Spleen (tissue), 13 donors: Measurements from ENCODE around the gene LRRC52. TPM values are rescaled to one million over a fixed set of nuclear protein-coding genes. Genes with fewer than 3 reads are reported as not detected.

ENCODE experiments used
- DNase-seq: peaks from one replicate; pipeline ENCODE4 v3.0.0-alpha.2; 2020
- H3K27ac ChIP-seq, 8 donors: fragments of 200-600 bp; sonication (generic) in 7 of 8; 1 replicate in 4 of 8; 2 replicates in 4 of 8; pipeline versions ENCODE4 v1.5.0 to v1.8.0; 2016 to 2021; ENCODE audit warnings: inconsistent platforms in 4 of 8, mild to moderate bottlenecking in 4 of 8, moderate library complexity in 1 of 8
- H3K27me3 ChIP-seq, 7 donors: fragments of 200-600 bp; sonication (generic) in 6 of 7; replicated peaks in 1 of 7; 1 replicate in 4 of 7; 2 replicates in 3 of 7; pipeline versions ENCODE4 v1.5.0 to v1.8.0; 2016 to 2021; ENCODE audit warnings: inconsistent platforms in 3 of 7, mild to moderate bottlenecking in 1 of 7
- H3K36me3 ChIP-seq, 6 donors: fragments of 200-600 bp; sonication (generic) in 5 of 6; 1 replicate in 4 of 6; 2 replicates in 2 of 6; pipeline versions ENCODE4 v1.5.0 to v1.8.0; 2016 to 2021; ENCODE audit warnings: inconsistent platforms in 2 of 6
- H3K4me1 ChIP-seq, 6 donors: fragments of 200-600 bp; sonication (generic) in 5 of 6; 1 replicate in 3 of 6; 2 replicates in 3 of 6; pipeline versions ENCODE4 v1.5.0 to v1.8.0; 2016 to 2021; ENCODE audit warnings: inconsistent platforms in 3 of 6
- H3K4me3 ChIP-seq, 8 donors: fragments of 200-600 bp; sonication (generic) in 7 of 8; 1 replicate in 4 of 8; 2 replicates in 4 of 8; pipeline versions ENCODE4 v1.5.0 to v1.8.0; 2016 to 2021; ENCODE audit warnings: inconsistent platforms in 4 of 8, mild to moderate bottlenecking in 4 of 8, moderate library complexity in 2 of 8
- H3K9me3 ChIP-seq, 8 donors: fragments of 200-600 bp; sonication (generic) in 7 of 8; 1 replicate in 4 of 8; 2 replicates in 4 of 8; pipeline versions ENCODE4 v1.5.0 to v1.8.0; 2016 to 2021; ENCODE audit warnings: inconsistent platforms in 4 of 8
- CTCF ChIP-seq, 11 experiments: fragments of 200-600 bp in 7 of 11; fragments of 450-650 bp in 4 of 11; sonication (generic) in 4 of 11; IDR thresholded peaks in 8 of 11; conservative IDR thresholded peaks in 3 of 11; 1 replicate in 7 of 11; 2 replicates in 4 of 11; pipeline versions ENCODE4 v1.4.0 to v1.8.0; 2016 to 2021; ENCODE audit warnings: antibody characterized with exemption in 11 of 11, inconsistent platforms in 4 of 11, mild to moderate bottlenecking in 1 of 11
- POLR2A ChIP-seq, 3 donors: fragments of 450-650 bp; IDR thresholded peaks; one replicate each; pipeline ENCODE4 v1.5.1; 2017; ENCODE audit warnings: antibody characterized with exemption in 3 of 3, mild to moderate bottlenecking in 1 of 3
- POLR2AphosphoS5 ChIP-seq, 3 donors: sonication (generic); formaldehyde crosslinking; IDR thresholded peaks; one replicate each; pipeline ENCODE4 v1.5.1; 2017; ENCODE audit warnings: antibody characterized with exemption in 3 of 3
- WGBS, 5 donors: extraction: QIAGEN DNeasy Blood & Tissue Kit in 3 of 5; methylation state at CpG; one replicate each; pipeline versions ENCODE4 v1.1.5 to v1.1.7; 2013 to 2018; 5-methylcytosine and 5-hydroxymethylcytosine counted together
- intact Hi-C: fragments of 100-400 bp; cut with DNase I; formaldehyde crosslinking; loops from one replicate; pipeline ENCODE4 v1.15.0; 2023; ENCODE audit warnings: low total_unique reads
- long read RNA-seq, 2 donors: transcript quantifications; one replicate each; lab custom pipeline, GENCODE V29; 2026
- polyA plus RNA-seq, 3 donors: library from polyadenylated mRNA; stranded (reverse); fragments of 200-250 nt; gene quantifications; one replicate each; pipeline ENCODE4 v1.2.1, GENCODE V29; 2013
- total RNA-seq, 7 donors: library from RNA; depleted of rRNA in 3 of 7; stranded (reverse); fragments of >200 nt in 3 of 7; fragmentation: NEBNext Ultra II Directional in 4 of 7; extraction: Animal tissue kit (Norgen Biotek cat#: 25700) in 4 of 7; gene quantifications; one replicate each; pipeline versions ENCODE4 v1.1.0 to v1.2.1, GENCODE V29; 2016 to 2021
- donor health status: healthy with polysubstance abuse.
- donor health status: DM: no; HTN: no; CAD: no; lungs with moderate emphysema.
- donor health status: DM: no; HTN: no; CAD: no.
- donor health status: Bipolar disorder and iron deficiency.
- donor health status: healthy.
- donor health status: DM: no; HTN: no; CAD: no.
- donor health status: DM: yes; HTN: yes; CAD: no.

LRRC52 gene
- total RNA-seq (not detected), polyA plus RNA-seq (not detected)
- long read RNA-seq, donor 1 = 0 reads
- long read RNA-seq, donor 2 = 0 reads

- TF ChIP-seq POLR2A (IDR thresholded peaks at IDR 0.05) = no peak
- TF ChIP-seq POLR2AphosphoS5 (IDR thresholded peaks at IDR 0.05) = no peak
- no peak for TF ChIP-seq CTCF (IDR thresholded peaks at IDR 0.05 in 8 of 11, conservative IDR thresholded peaks at IDR 0.05 in 3 of 11)
- Histone ChIP-seq H3K27me3 (peaks cover 0 to 53% (median 0%) of the 10 kb centered on the region in 7 donors), H3K4me1 (no peaks in the 10 kb centered on the region), H3K27ac (no peak within 1 kb of the TSS), H3K4me3 (no peak within 1 kb of the TSS), H3K36me3 (no peaks in the 10 kb centered on the region), H3K9me3 (no peaks in the 10 kb centered on the region)
- intact Hi-C loops = no loop called here
- 21 to 27% (median 24%) methylated on average over 8 to 12 of the region's 12 CpGs for WGBS, 5 donors
- no peak for DNase-seq
Measured at GRCh38 chr1:165543532-165544438, at the start of gene LRRC52. TSS of gene LRRC52 (plus strand) at chr1:165544000. CDS start at chr1:165544297, 297 bp downstream.

- TF ChIP-seq POLR2A (IDR thresholded peaks at IDR 0.05) (no peak), POLR2AphosphoS5 (IDR thresholded peaks at IDR 0.05) (no peak), CTCF (IDR thresholded peaks at IDR 0.05 in 8 of 11, conservative IDR thresholded peaks at IDR 0.05 in 3 of 11) (no peak)
- intact Hi-C loops = no loop called here
- Histone ChIP-seq H3K4me3 (no peak overlapping the region), H3K27ac (no peak overlapping the region), H3K36me3 (no peaks in the 10 kb centered on the region), H3K27me3 (peaks cover 0 to 14% (median 0%) of the 10 kb centered on the region in 7 donors), H3K4me1 (no peaks in the 10 kb centered on the region), H3K9me3 (no peaks in the 10 kb centered on the region)
- DNase-seq = no peak
- WGBS, 5 donors = 68 to 73% (median 70%) methylated on average over 5 of the region's 5 CpGs
Measured at GRCh38 chr1:165494949-165495857, 48.6 kb upstream of the LRRC52 start.

- Histone ChIP-seq H3K27ac (no peak overlapping the region), H3K4me1 (no peaks in the 10 kb centered on the region), H3K36me3 (no peaks in the 10 kb centered on the region), H3K4me3 (no peak overlapping the region), H3K27me3 (peaks cover 0 to 14% (median 0%) of the 10 kb centered on the region in 7 donors), H3K9me3 (no peaks in the 10 kb centered on the region)
- DNase-seq = no peak
- intact Hi-C loops = no loop called here
- TF ChIP-seq CTCF (IDR thresholded peaks at IDR 0.05 in 8 of 11, conservative IDR thresholded peaks at IDR 0.05 in 3 of 11) (no peak), POLR2AphosphoS5 (IDR thresholded peaks at IDR 0.05) (no peak), POLR2A (IDR thresholded peaks at IDR 0.05) (no peak)
- 62 to 72% (median 71%) methylated on average over 3 of the region's 3 CpGs for WGBS, 5 donors
Measured at GRCh38 chr1:165495858-165496205, 48.0 kb upstream of the LRRC52 start.
